GM12873 (cell line): ENCODE data around the gene TBC1D25.

ENCODE experiments used
- CTCF ChIP-seq: IDR thresholded peaks from 2 replicates; pipeline ENCODE4 v1.5.1; 2012; ENCODE audit warnings: low read depth, mild to moderate bottlenecking, moderate library complexity, low read length, control low read depth; ENCODE audit not compliant: insufficient read depth; ENCODE audit errors: missing control alignments

The TBC1D25 gene

GRCh38 chrX:48539345-48540027 lies at the start of gene TBC1D25:
TSS of gene TBC1D25 (plus strand) at chrX:48539714. CDS start at chrX:48539798, 84 bp downstream.
- peak; percentile 38 for TF ChIP-seq CTCF

GRCh38 chrX:48489892-48490291 lies 49.6 kb upstream of the TBC1D25 start:
- TF ChIP-seq CTCF, result no peak

- no peak for TF ChIP-seq CTCF
These were observed 48.9 kb upstream of the TBC1D25 start for GRCh38 chrX:48490661-48491060.

GRCh38 chrX:48491809-48492208 lies 47.7 kb upstream of the TBC1D25 start:
- no peak for TF ChIP-seq CTCF

GRCh38 chrX:48492293-48492910 lies 47.1 kb upstream of the TBC1D25 start:
- TF ChIP-seq CTCF, result no peak

GRCh38 chrX:48493890-48494364 lies 45.6 kb upstream of the TBC1D25 start:
- TF ChIP-seq CTCF, result peak; percentile 16

GRCh38 chrX:48496660-48497059 lies 42.9 kb upstream of the TBC1D25 start:
- TF ChIP-seq CTCF, result no peak
